GM18498 (cell line): Measurements from ENCODE around the gene OVCH2.
"Not testable (repeated sequence)": the region's sequence is repeated elsewhere in the genome, so short reads cannot be mapped to it uniquely, and the experiment has no call there.

ENCODE experiments used
- ATAC-seq: cut with Tn5 transposase; IDR thresholded peaks from one replicate; pipeline ENCODE4 v1.9.1; 2021; ENCODE audit warnings: mild to moderate bottlenecking, moderate library complexity; ENCODE audit not compliant: unreplicated experiment

Gene OVCH2

GRCh38 chr11:7671347-7672215 is 34.7 kb downstream of the OVCH2 start:
- ATAC-seq: peak; percentile 36

- ATAC-seq: no peak
Observed at GRCh38 chr11:7670641-7671040, 35.6 kb downstream of the OVCH2 start.

GRCh38 chr11:7668911-7669310 is 37.4 kb downstream of the OVCH2 start:
- no peak for ATAC-seq

GRCh38 chr11:7668464-7668863 is 37.8 kb downstream of the OVCH2 start:
- no peak for ATAC-seq

GRCh38 chr11:7667460-7667859 is 38.8 kb downstream of the OVCH2 start:
- ATAC-seq: no peak

GRCh38 chr11:7666292-7666866 is 39.9 kb downstream of the OVCH2 start:
- ATAC-seq: no peak

GRCh38 chr11:7665473-7666291 is 40.6 kb downstream of the OVCH2 start:
- peak; percentile 99 for ATAC-seq

- ATAC-seq: no peak
Observed at GRCh38 chr11:7664867-7665266, 41.4 kb downstream of the OVCH2 start.

- not testable (repeated sequence) for ATAC-seq
Observed at GRCh38 chr11:7663531-7663930, 42.7 kb downstream of the OVCH2 start.

- no peak for ATAC-seq
Observed at GRCh38 chr11:7657306-7658025, 48.8 kb downstream of the OVCH2 start.

GRCh38 chr11:7656704-7657103 is 49.6 kb downstream of the OVCH2 start:
- ATAC-seq: no peak

- no peak for ATAC-seq
Observed at GRCh38 chr11:7655253-7656217, 50.7 kb downstream of the OVCH2 start.

- ATAC-seq: no peak
Observed at GRCh38 chr11:7654195-7654705, 52.0 kb downstream of the OVCH2 start.

GRCh38 chr11:7651700-7652099 is 54.6 kb downstream of the OVCH2 start:
- ATAC-seq: no peak

- ATAC-seq: no peak
Observed at GRCh38 chr11:7651140-7651551, 55.1 kb downstream of the OVCH2 start.

- ATAC-seq: no peak
Observed at GRCh38 chr11:7648264-7648663, 58.0 kb downstream of the OVCH2 start.

GRCh38 chr11:7646866-7647265 is 59.4 kb downstream of the OVCH2 start:
- no peak for ATAC-seq

- ATAC-seq: no peak
Observed at GRCh38 chr11:7645206-7645605, 61.1 kb downstream of the OVCH2 start.

- no peak for ATAC-seq
Observed at GRCh38 chr11:7643314-7643713, 63.0 kb downstream of the OVCH2 start.

GRCh38 chr11:7642747-7643146 is 63.5 kb downstream of the OVCH2 start:
- ATAC-seq: no peak
